HG02981 (cell line): Measurements from ENCODE around the gene DVL2.
A peak's percentile ranks its signal among the peaks of the same experiment; 100 is the strongest.
"Not testable (repeated sequence)": the region's sequence is repeated elsewhere in the genome, so short reads cannot be mapped to it uniquely, and the experiment has no call there.

Experiments
- ATAC-seq: cut with Tn5 transposase; IDR thresholded peaks from one replicate; pipeline ENCODE4 v1.9.1; 2021; ENCODE audit warnings: mild to moderate bottlenecking, moderate library complexity; ENCODE audit not compliant: unreplicated experiment

Gene DVL2

DNA sequence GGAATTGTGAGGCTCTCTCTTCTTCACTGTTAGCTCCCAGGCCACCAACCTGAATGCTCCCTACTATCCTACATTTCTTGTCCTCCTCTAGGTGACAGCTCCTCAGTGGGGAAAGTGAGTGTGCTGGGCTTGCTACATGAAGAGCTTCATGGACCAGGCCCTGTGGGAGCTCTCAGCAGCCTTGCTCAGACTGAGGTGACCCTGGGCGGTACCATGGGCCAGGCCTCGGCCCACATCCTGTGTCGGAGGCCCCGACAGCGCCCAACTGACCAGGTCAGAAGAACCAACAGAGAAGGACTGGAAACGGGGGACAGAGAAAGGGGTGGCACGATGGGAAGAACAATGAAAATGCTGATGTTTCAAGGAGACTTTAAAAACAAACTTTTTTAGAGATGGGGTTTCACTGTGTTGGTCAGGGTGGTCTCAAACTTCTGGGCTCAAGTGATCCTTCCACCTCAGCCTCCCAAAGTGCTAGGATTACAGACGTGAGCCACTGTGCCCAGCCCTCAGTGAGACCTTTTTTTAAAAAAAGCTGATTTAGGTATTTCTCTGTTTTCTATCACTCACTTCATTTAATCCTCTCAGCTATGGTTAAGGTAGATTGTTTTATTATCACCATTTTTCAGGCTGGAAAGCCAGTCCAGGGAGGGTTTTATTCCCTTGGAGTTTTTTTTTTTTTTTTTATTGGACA is 22.6 kb upstream of the DVL2 start:
- no peak for ATAC-seq

DNA sequence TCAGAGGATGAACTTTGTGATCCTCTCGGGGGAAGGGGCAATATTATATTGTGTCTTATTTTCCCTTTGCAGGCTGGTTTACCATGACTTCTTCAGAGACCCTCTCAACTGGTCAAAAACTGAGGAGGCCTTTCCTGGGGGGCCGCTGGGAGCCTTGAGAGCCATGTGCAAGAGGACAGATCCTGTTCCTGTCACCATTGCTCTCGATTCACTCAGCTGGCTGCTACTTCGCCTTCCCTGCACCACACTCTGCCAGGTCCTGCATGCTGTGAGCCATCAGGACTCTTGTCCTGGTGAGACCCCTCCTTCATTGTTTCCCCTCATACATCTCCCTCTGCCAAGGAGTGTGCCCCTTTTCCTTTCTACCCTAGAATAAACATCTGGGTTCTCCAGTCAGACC is 20.2 kb upstream of the DVL2 start:
- ATAC-seq: no peak

DNA sequence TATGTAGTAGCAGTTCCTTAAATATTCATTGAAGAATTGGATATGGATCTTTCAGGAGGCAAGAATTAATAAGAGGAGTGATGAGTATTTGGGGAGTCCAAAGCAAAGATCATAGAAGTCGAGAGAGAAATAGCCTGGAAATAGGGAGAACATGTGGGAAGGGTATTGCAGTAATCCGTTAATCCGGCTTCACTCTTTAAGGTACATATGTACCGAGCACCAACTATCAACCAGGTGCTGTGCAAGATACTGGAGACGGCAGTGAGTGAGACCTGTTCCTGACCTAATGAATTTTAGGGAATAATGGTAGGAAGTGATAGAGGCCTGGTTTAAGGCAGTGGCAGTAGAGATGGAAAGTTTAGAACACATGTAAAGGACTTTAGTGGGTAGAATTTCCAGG is 18.8 kb upstream of the DVL2 start:
- no peak for ATAC-seq

DNA sequence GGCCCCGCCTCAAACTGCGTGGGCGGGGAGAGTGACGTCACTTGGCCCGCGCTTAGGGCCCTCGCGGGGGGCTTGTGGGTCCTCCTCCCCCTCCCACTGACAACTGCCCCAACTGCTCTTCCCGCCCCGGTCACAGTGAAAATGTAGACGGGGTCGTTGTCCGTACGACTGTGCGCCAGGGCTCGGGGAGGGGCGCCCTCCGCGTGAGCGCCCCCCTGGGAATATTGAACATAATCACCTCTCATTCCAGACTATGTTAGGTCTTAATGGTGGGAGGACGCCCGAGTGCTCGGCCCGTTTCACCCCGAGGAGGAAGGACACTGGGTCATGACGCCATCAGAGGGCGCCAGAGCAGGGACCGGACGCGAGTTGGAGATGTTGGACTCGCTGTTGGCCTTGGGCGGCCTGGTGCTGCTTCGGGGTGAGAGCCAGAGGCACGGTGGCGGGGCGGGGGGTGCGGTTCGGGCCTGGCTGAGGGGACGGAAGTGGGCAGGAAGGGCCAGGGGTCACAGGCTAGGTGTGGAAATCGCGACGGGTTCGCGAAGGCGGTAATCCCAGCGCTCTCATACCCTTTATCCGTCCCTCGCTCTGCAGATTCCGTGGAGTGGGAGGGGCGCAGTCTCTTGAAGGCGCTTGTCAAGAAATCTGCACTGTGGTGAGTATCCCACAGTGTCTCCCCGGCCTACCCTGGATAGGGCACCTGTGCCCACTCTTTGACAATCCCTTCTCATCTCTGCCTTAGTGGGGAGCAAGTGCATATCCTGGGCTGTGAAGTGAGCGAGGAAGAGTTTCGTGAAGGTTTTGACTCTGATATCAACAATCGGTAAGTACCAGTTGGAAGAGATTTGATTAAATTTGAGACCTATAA is 18.1 kb upstream of the DVL2 start, which contains the start of gene ELP5:
TSS of gene ELP5 (plus strand) at position 40 of the 868 bp plus-strand sequence. CDS start at position 376, 336 bp downstream.
- peak; percentile 44 for ATAC-seq

DNA sequence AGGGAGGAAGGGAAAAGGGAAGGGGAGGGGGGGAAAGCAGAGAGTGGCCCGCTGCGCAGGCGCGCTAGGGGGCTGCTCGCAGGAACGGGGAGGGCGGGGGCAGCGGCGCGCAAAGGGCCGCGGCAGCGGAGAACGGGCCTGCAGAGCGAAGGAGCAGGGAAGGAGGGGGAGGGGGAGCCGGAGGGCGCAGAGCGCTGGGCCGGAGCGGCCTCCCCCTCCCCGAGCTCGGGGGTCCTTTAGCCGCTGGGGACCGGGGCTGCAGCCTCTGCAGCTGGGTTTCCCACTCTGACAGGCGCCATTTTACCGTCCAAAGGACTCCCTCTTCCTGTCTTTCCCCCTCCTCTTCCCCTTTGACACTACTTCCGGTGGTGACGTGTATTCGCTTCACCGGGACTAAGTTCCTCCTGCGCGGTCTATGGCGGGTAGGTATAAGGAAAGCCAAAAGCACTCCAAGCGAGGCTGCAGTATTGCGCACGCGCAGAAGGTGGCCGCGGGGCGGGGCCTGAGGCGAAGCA is 17.4 kb upstream of the DVL2 start, which contains the start of gene CTDNEP1:
TSS of gene CTDNEP1 (minus strand) at position 74 of the 515 bp plus-strand sequence. CDS start 438 bp downstream, outside the sequence.
- peak; percentile 86 for ATAC-seq

DNA sequence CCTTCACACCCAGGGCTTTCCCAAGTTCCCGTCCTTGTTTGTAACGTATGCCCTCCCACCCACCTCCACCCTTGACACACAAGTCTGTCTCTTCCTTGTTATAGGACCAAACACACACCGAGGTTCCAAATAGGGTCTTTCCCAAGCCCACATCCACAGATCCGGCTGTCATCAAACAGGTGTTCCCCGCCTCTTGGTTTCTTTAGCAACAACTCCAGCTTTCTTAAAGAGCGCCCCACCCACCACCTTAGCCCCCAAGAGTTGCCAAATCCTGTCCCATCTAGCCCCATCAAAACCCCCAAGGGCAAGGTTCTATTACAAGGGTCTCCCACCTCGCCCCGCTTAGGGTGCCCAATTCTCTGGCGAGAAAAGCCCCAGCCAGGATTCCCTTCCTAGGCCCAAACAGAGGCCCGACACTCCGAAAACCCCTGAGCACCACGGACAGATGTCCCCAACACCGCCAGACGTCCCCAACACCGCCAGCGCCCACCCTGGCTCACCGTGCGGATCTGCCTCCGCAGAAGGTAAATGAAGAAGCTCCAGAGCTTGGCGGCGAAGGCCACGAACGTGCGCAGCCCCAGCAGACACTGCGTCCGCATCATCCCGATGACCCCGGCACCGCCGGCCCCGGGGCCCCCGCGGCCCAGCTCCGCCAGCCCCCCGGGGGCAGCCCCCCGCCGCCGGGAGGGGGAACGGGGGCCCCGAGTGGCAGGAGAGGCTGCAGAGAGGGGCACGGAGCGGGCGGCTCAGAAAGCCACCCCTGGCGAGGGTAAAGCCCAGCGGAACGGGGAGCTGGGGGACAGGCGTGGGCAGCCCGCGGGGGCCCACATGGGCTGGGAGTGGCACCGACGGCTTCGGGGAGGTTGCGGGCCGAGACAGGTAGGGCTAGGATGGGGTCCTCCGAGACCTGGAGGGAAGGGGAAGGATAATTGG is 16.6 kb upstream of the DVL2 start:
- ATAC-seq: no peak

DNA sequence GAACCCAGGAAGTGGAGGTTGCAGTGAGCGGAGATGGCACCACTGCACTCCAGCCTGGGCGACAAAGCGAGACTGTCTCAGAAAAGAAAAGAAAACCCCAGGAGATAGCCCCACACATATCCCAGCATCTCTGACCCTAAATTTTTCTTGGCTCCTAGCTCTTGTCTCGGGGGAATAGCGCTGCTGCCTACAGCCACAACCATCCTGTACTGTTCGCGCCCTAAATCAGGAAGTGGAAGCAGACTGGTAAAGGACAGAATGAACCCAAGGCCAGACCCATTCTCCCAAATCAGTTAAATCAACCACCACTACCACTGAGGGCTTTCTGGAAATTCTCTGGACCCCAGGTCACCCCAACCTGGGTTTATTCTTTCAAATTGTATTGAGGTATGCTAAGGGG is 15.5 kb upstream of the DVL2 start:
- no peak for ATAC-seq

DNA sequence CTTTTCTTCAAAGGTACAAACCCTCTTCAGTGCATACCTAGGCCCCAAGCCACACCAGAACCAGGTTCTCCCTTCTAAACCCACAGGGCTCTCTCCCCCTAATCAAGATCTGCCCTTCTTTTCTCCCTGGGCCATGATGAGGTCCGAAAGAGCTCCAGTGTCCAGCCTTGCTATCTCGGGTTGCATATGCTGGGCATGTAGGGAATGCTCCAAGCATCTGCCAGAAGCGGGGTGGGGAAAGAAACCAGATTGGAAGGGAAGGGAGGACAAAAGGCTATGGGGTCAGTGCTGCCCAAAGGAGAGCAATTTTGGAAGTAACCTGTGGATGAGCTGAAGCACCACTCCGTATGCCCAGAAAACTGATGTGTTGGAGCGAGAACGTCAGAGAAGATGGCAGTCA is 14.9 kb upstream of the DVL2 start:
- ATAC-seq: no peak

DNA sequence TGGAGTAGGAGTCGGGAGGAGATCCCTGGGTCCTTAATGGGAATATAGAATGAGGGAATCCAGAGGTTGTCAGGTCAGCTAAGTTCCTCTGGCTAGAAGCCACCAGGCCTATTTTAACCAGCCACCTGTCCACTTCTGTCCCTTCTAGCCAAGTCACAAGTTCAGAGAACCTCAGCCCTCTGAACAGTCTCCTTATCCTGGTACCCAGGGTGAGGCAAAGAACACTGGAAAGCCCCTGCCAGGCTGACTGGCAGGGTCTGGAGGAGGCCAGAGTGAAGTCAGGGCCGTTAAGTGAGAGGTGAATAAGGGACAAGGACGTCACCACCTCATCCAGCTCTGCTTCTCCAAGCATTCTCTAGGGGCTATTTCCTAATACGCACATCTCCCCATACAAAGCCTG is 14.5 kb upstream of the DVL2 start:
- no peak for ATAC-seq

DNA sequence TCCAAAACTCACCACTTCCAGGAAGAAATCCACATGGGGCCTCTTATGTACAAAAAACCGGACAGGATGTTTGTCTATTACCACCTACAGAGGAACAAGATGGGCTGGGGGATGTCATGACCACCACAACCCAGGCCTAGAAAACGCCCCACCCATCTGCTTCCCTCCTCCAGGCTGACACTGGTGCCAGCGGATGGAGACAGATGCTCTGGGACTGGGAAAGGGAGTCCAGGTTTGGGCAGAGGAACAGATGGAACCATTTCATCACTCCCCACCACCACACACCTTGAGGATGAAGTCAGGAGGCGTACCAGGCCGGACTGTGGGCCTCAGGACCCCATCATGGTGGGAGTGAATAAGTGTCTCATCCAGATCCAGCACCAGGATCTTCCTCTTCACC is 12.5 kb upstream of the DVL2 start:
- no peak for ATAC-seq

DNA sequence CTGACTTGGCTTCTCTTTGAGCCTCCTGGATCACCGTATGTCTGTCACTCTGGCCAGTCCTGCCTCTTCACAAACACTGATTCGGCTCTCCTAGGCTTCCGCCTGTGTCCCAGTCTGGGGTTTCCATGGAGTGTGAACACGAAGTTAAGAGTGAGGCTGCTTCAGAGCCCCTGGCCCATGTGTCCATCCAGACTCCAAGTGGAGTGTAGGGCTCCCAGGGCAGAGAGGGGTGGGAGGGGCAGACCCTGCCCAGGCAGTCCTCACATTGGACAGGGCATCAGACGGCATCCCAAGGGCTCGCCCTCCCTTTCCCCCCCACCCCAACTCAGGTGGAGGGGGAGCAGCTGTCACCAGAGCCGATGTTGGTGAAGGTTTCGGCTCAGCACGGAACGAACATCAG is 9.5 kb upstream of the DVL2 start:
- not testable (repeated sequence) for ATAC-seq

DNA sequence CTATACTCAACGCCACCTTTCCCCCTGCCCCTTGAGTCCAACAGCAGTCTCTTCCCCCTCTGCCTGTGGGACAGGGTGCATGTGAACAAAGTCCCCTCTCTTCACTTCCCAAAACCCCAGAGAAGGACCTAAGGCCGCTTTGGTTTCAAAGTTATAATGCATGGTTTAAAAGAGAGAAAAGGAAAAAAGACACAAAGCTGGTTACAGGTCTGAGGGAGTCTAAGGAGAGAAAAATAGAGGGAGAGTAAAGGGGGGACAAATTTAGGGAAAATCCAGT is 9.1 kb upstream of the DVL2 start:
- ATAC-seq: no peak

DNA sequence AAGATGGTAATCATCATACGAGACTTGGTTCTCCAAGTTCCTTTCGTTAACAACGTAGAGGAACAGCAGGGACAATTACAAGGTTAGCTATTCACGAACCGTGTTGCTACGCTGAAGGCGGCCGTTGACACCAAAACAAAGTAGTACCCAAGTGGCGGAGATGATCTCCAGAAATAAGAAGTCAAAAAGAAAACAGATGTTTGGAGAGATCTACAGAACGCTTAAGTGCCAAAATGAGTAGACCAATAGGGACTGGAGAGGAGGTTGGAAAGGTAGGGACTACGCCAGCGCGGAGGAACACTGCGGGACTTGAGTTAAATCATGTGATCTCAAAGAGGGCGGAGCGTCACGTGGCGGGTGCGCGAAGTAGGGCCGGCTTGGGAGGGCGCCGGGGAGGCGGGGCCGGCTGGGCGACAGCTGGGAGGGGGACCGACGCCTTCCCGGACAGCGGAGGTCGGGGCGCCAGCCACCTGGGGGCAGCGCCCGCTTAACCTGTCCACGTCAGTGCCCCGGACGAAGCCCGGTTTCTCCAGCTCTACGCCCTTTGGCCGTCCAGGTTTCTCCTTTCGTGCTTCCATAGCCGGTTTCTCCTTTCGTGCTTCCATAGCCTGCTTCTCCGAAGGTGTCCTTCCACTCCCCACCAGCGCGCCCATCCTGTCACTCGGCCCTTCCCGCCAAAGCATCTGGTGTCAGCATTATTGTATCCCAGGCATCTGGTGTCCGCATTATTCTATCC is 8.6 kb upstream of the DVL2 start:
- ATAC-seq: peak; percentile 33

DNA sequence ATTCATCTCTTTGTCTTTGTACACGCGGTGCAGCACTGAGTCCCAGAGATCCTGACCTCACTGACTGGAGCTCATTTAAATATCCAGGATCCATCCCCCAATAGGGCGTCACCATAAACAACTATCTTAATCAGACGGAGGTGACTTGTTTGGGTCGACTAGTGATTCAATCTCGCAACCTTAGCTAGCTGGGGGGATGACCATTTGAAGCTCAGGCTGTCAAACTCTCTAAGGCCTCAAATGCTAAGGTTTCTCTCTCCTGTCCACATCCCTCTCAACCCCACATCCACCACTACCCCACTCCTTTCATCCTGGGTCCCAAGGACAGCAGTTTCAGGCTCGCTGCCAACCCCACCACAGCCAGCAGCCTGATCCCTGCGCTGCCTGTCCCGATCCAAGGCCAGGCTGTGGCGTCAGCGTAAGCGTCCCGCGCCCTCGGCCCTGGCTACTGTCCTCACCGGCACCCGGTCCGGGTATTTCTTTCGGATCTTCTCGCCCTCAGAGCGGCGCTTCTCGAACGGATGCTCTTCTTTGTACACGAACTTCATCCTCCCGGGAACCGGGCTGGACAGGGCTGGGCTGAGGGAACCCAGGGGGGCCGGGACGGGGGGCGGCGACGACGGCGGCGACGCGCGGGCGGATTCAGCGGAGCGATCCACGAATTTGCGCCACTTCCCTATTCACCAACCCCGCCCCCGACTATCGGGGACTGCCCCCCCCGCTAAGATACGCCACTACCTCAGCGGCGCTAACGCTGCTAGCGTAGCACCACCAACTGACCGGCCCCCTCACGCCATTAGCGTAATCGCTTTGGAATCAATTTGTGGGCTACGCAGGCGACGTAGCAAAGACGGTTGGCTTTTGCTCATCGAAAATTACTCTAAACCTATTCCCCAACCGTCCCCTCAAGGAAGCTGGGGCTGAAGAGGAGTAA is 7.7 kb upstream of the DVL2 start, which contains the start of gene GABARAP:
TSS of gene GABARAP (minus strand) at position 667 of the 934 bp plus-strand sequence. CDS start at position 548, 119 bp downstream.
- ATAC-seq: peak; percentile 34

DNA sequence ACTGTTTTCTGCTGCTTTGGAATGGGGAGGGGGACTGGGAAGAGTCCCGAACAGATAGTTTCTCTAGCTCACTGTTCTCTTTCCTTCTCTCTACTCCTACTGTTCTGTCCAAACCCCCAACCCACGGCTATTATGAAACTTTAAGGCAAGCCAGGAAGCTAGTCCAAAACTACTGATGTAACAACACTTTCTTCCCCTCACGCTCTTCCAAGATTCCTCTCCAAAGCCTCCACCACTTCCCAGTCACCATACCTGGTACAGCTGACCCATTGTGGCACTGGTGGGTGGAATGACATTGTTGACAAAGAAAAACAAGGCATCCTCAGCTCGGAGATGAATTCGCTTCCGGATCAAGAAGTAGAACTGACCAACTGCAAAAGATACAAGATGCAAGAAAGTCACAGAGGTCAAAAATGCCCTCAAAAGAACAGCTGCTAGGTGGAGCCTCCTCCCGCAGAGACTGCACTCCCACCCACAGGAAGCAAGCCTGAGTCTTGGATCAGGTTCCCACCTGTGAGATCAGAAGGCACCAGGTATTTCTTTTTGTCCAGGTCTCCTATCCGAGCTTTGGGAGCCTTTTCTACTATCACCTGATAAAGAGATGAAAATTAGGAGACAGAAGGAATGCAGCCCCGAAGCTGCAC is 6.9 kb upstream of the DVL2 start:
- no peak for ATAC-seq

DNA sequence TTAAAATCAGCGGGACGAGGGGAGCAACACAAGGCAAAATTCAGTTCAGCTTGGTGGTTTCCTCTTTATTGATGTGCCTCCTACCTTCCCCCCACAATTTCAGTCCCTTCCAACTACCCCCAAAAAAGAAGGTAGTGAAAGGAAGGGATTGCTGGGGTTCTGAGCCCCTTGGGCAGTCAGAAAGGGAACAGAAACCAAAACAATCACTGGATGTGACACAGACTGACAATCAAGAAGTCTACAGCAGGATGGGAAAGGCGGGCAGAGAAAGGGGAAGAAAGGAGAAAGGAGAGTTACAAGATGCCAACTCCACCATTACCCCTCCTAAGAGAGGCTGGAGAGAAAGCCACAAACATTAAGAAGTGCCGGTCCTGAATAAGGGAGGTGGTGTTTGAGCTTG is 6.1 kb upstream of the DVL2 start:
- no peak for ATAC-seq

DNA sequence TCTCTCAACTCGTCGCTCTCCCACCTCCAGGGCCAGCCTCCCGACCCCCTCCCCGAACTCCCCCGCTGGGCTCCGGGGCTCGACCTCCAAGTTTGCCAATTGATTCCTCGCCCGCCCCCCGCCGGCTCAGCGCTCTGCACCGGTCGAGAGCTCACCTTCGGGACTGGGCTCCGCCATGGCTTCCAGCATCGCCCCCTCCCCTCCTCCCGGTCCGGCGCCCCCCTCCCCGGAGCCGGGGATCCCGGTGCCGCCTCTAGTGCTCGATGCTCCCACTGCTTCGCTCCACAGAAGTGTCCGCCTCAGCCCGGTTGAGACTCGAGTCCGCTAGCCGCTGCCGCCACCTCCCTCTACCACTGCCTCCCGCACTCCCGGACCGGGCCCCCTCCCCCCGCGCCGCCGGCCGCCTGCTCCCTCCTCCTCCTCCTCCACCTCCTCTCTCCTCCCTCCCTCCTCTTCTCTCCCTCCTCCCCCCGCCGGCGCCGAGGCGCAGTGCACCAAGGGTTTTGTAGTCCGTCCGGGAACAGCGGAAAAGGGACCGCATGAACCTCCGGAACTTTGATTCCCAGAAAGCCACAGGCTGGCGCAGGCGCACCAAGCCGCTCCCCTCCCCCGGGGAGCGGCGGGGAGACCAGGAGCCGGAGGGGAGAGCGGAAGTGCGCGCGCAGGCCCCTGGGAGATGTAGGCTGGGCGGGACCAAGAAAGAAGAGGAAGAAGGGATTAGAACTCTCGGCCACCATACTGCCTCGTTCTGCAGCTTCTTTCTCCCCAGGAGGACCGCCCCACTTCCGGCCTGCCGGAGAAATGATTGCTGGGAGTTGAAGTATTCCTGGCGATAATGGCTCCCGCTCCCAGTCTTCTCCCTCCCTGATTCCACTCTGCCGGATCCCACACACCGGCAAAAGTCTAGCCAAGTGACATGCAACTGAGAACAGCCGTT is 5.0 kb upstream of the DVL2 start, which contains the start of gene PHF23:
TSS of gene PHF23 (minus strand) at position 367 of the 937 bp plus-strand sequence. CDS start at position 189, 178 bp downstream.
- ATAC-seq: peak; percentile 47
